Measurements from ENCODE around the gene C17orf67. TPM values are rescaled to one million over a fixed set of nuclear protein-coding genes. Genes with fewer than 3 reads are reported as not detected.

The C17orf67 gene
- total and polyA plus RNA-seq, 9 of the 15 experiments (the other 6 are each of a cell fraction or from before 2014, with no cell fraction given): 0.07 to 1.7 (median 0.59) TPM

DNA sequence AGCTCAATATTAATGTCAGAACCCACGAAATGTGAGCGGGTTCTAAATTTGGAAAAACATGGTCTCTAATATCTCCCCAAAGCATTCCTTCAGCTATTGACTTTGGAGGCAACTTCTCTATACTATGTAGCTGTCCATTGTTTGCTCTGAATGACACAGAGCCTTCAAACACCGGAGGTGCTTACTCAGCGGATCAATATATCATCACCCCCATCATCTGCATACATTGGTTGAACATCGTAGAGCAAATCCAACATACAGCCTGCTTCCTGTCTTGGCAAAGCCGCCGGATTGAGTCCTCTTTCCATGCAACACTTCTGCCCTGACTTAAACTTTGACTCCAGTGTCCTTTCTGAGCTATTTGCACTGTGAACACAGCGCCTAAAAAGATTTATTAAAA, 61.3 kb downstream of the C17orf67 start:
- intact Hi-C loops (cut with micrococcal nuclease): no loop called here
- ChIA-PET POLR2A (interaction anchor here (0.7 to 1.0 kb wide), 3 partner anchors 9 to 377 kb away, joined by 3 read pairs; no protein-coding TSS in a partner anchor), CTCF (ENCODE audit: low intra/inter-chr PET ratio) (no interaction called here)

More for the DNA sequence above, 61.3 kb downstream of the C17orf67 start:
- no peak overlapping the region for H3K27ac ChIP-seq (ENCODE audit: extremely low read depth, low read depth, low read length)
- 1% methylated on average over 8 of the region's 8 CpGs for WGBS (ENCODE audit: insufficient coverage, low coverage, missing lambda C conversion rate)
- H3K4me1 ChIP-seq (replicated peaks in 1 of 2; ENCODE audit: control insufficient read depth in 2 of 2, insufficient read depth in 2 of 2, low read length in 2 of 2): peaks cover 0 to 7% of the 10 kb centered on the region in 2 experiments; a peak in 2 of 5 replicates
- H3K79me2 ChIP-seq (ENCODE audit: control insufficient read depth, insufficient read depth, low read length): no peaks in the 10 kb centered on the region
- TF ChIP-seq, protein P1, sequence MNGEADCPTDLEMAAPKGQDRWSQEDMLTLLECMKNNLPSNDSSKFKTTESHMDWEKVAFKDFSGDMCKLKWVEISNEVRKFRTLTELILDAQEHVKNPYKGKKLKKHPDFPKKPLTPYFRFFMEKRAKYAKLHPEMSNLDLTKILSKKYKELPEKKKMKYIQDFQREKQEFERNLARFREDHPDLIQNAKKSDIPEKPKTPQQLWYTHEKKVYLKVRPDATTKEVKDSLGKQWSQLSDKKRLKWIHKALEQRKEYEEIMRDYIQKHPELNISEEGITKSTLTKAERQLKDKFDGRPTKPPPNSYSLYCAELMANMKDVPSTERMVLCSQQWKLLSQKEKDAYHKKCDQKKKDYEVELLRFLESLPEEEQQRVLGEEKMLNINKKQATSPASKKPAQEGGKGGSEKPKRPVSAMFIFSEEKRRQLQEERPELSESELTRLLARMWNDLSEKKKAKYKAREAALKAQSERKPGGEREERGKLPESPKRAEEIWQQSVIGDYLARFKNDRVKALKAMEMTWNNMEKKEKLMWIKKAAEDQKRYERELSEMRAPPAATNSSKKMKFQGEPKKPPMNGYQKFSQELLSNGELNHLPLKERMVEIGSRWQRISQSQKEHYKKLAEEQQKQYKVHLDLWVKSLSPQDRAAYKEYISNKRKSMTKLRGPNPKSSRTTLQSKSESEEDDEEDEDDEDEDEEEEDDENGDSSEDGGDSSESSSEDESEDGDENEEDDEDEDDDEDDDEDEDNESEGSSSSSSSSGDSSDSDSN (IDR thresholded peaks at IDR 0.05; ENCODE audit: borderline replicate concordance in 1 of 2, low read depth in 2 of 2, low read length in 2 of 2): no peak
- no peak overlapping the region for H3K4me2 ChIP-seq (ENCODE audit: insufficient read depth, low read length)
- in situ Hi-C loops (cut with MboI): no loop called here
- no peaks in the 10 kb centered on the region for H3K36me3 ChIP-seq (ENCODE audit: control insufficient read depth, insufficient read depth, low read length)
- BruUV-seq (replicated peaks): no TSS peak
- ATAC-seq (peak; percentile 39; the same call in 2 of the 3 replicates), DNase-seq (ENCODE audit: extremely low read depth in 1 of 4, low spot score in 3 of 4) (no peak), FAIRE-seq (no peak)
- no peak overlapping the region for H3K4me3 ChIP-seq
- no peaks in the 10 kb centered on the region for H3K9me3 ChIP-seq (replicated peaks; ENCODE audit: control insufficient read depth, insufficient read depth, low read depth, low read length)
- no peak overlapping the region for H2AFZ ChIP-seq (ENCODE audit: low read depth, low read length)
- no peaks in the 10 kb centered on the region for H4K20me1 ChIP-seq (replicated peaks; ENCODE audit: control insufficient read depth, insufficient read depth, low read length)
- no peaks in the 10 kb centered on the region for H3K9me1 ChIP-seq (ENCODE audit: control insufficient read depth, insufficient read depth, low read length)
- no peak overlapping the region for H3K9ac ChIP-seq (ENCODE audit: insufficient read depth in 1 of 2, low read depth in 2 of 2, low read length in 2 of 2)
- H3K27me3 ChIP-seq (ENCODE audit: control insufficient read depth in 2 of 2, insufficient read depth in 2 of 2, low read length in 2 of 2): peaks cover 4 to 19% of the 10 kb centered on the region in 2 experiments; a peak in 4 of 5 replicates

All from K562 (cell line).